Neuronal stem cell (in vitro differentiated cells): ENCODE results near the gene THSD4.

Experiments
- DNase-seq: peaks from one replicate; pipeline ENCODE4 v3.0.0-alpha.2; 2013; ENCODE audit warnings: low spot score
- H2AFZ ChIP-seq: one replicate; pipeline ENCODE4 v1.6.1; 2013; ENCODE audit warnings: mild to moderate bottlenecking, low read length, inconsistent platforms
- H2AK5ac ChIP-seq: 2 replicates; pipeline ENCODE4 v1.6.1; 2013; ENCODE audit warnings: low read depth, mild to moderate bottlenecking, inconsistent platforms, low read length, moderate library complexity, mixed read lengths
- H2BK120ac ChIP-seq: 2 replicates; pipeline ENCODE4 v1.6.1; 2013; ENCODE audit warnings: low read depth, mild to moderate bottlenecking, inconsistent platforms, low read length, moderate library complexity, mixed read lengths
- H2BK12ac ChIP-seq: one replicate; pipeline ENCODE4 v1.6.1; 2013; ENCODE audit warnings: low read length, inconsistent platforms
- H2BK15ac ChIP-seq: 2 replicates; pipeline ENCODE4 v1.6.1; 2013; ENCODE audit warnings: mild to moderate bottlenecking, low read length, inconsistent platforms, mixed read lengths
- H2BK5ac ChIP-seq: one replicate; pipeline ENCODE4 v1.6.1; 2013; ENCODE audit warnings: inconsistent platforms, mild to moderate bottlenecking, low read length, moderate library complexity
- H3K14ac ChIP-seq: one replicate; pipeline ENCODE4 v1.6.1; 2013; ENCODE audit warnings: low read length, inconsistent platforms
- H3K18ac ChIP-seq: 2 replicates; pipeline ENCODE4 v1.6.1; 2013; ENCODE audit warnings: low read length, inconsistent platforms
- H3K23ac ChIP-seq: 2 replicates; pipeline ENCODE4 v1.6.1; 2013; ENCODE audit warnings: low read depth, mild to moderate bottlenecking, mixed read lengths, low read length, inconsistent platforms; ENCODE audit not compliant: poor library complexity
- H3K27ac ChIP-seq: replicated peaks from 3 replicates; pipeline ENCODE4 v1.5.1; 2013; ENCODE audit warnings: low read length, inconsistent platforms
- H3K27me3 ChIP-seq, 3 experiments: 2 replicates each; pipeline ENCODE4 v1.6.1; 2013; ENCODE audit warnings: low read length in 3 of 3, mild to moderate bottlenecking in 2 of 3, inconsistent platforms in 1 of 3, low read depth in 1 of 3, mixed read lengths in 1 of 3, moderate library complexity in 1 of 3; ENCODE audit not compliant: control insufficient read depth in 3 of 3, insufficient read depth in 3 of 3
- H3K36me3 ChIP-seq, 2 donors: replicated peaks in 1 of 2; 2 replicates each; pipeline ENCODE4 v1.6.1; 2013; ENCODE audit warnings: low read length in 2 of 2; ENCODE audit not compliant: control insufficient read depth in 2 of 2, insufficient read depth in 2 of 2
- H3K4ac ChIP-seq: 2 replicates; pipeline ENCODE4 v1.6.1; 2013; ENCODE audit warnings: inconsistent platforms, mild to moderate bottlenecking, low read length, moderate library complexity
- H3K4me1 ChIP-seq, 2 donors: 1 replicate in 1 of 2; 2 replicates in 1 of 2; pipeline ENCODE4 v1.6.1; 2013; ENCODE audit warnings: low read length in 2 of 2, low read depth in 1 of 2; ENCODE audit not compliant: control insufficient read depth in 2 of 2, insufficient read depth in 1 of 2
- H3K4me2 ChIP-seq: one replicate; pipeline ENCODE4 v1.6.1; 2013; ENCODE audit warnings: mild to moderate bottlenecking, low read length, inconsistent platforms; ENCODE audit not compliant: insufficient read depth, poor library complexity, severe bottlenecking
- H3K4me3 ChIP-seq, 2 donors: 2 replicates each; pipeline ENCODE4 v1.5.1; 2013; ENCODE audit warnings: low read length in 2 of 2, mild to moderate bottlenecking in 2 of 2, inconsistent platforms in 1 of 2, moderate library complexity in 1 of 2
- H3K79me1 ChIP-seq: one replicate; pipeline ENCODE4 v1.6.1; 2013; ENCODE audit warnings: low read depth, mild to moderate bottlenecking, inconsistent platforms, low read length, moderate library complexity
- H3K9ac ChIP-seq: one replicate; pipeline ENCODE4 v1.6.1; 2013; ENCODE audit warnings: mild to moderate bottlenecking, low read depth, low read length, inconsistent platforms; ENCODE audit not compliant: poor library complexity
- H3K9me3 ChIP-seq, 2 donors: replicated peaks in 1 of 2; 2 replicates each; pipeline versions ENCODE3 to v1.6.1; 2013; ENCODE audit warnings: low read length in 2 of 2, mild to moderate bottlenecking in 2 of 2, inconsistent platforms in 1 of 2, low read depth in 1 of 2, mixed read lengths in 1 of 2, moderate library complexity in 1 of 2; ENCODE audit not compliant: control insufficient read depth in 2 of 2, insufficient read depth in 1 of 2
- H4K8ac ChIP-seq: one replicate; pipeline ENCODE4 v1.6.1; 2013; ENCODE audit warnings: low read depth, mild to moderate bottlenecking, inconsistent platforms, low read length, moderate library complexity
- H4K91ac ChIP-seq: one replicate; pipeline ENCODE4 v1.6.1; 2013; ENCODE audit warnings: low read length, low read depth, mild to moderate bottlenecking, inconsistent platforms; ENCODE audit not compliant: poor library complexity
- WGBS, 2 donors: extraction: QIAGEN DNeasy Blood & Tissue Kit; methylation state at CpG; one replicate each; pipeline ENCODE4 v1.1.7; 2013; ENCODE audit warnings: missing lambda C conversion rate in 2 of 2, mixed read lengths in 1 of 2; ENCODE audit not compliant: insufficient read length in 2 of 2, insufficient replicate concordance in 1 of 2; ENCODE audit errors: extremely low coverage in 2 of 2; 5-methylcytosine and 5-hydroxymethylcytosine counted together

THSD4 gene

GRCh38 chr15:71756599-71757352 lies 641.5 kb downstream of the THSD4 start:
- WGBS, 2 donors, result no CpG with 5 or more reads among the region's 8 CpGs
- Histone ChIP-seq H3K4me1 (no peaks in the 10 kb centered on the region), H3K14ac (no peak overlapping the region), H3K4ac (no peak overlapping the region), H4K91ac (no peak overlapping the region), H2BK12ac (no peak overlapping the region), H3K4me3 (no peak overlapping the region), H2BK5ac (no peak overlapping the region), H4K8ac (no peak overlapping the region), H3K9me3 (peaks cover 0 to 4% of the 10 kb centered on the region in 2 donors), H3K36me3 (no peaks in the 10 kb centered on the region), H3K9ac (no peak overlapping the region), H3K18ac (no peak overlapping the region), H3K27me3 (no peaks in the 10 kb centered on the region), H2BK15ac (no peak overlapping the region), H3K23ac (no peak overlapping the region), H2BK120ac (no peak overlapping the region), H3K27ac (no peak overlapping the region), H2AFZ (no peak overlapping the region), H3K4me2 (no peak overlapping the region), H2AK5ac (no peak overlapping the region), H3K79me1 (no peaks in the 10 kb centered on the region)
- no peak for DNase-seq

- no peak overlapping the region for H3K23ac ChIP-seq
- H3K14ac ChIP-seq, result peak overlapping the region; percentile 78
- H4K91ac ChIP-seq, result no peak overlapping the region
- H2BK12ac ChIP-seq, result no peak overlapping the region
- H3K4me3 ChIP-seq, result no peak overlapping the region
- H3K27ac ChIP-seq, result no peak overlapping the region
- H3K4me2 ChIP-seq, result no peak overlapping the region
- no peak overlapping the region for H2AFZ ChIP-seq
- H3K9ac ChIP-seq, result no peak overlapping the region
- H3K36me3 ChIP-seq, result no peaks in the 10 kb centered on the region
- no peak overlapping the region for H2BK120ac ChIP-seq
- peaks cover 0 to 5% of the 10 kb centered on the region in 2 donors for H3K9me3 ChIP-seq
- H3K79me1 ChIP-seq, result no peaks in the 10 kb centered on the region
- H3K4me1 ChIP-seq, result no peaks in the 10 kb centered on the region
- H3K18ac ChIP-seq, result peak overlapping the region; percentile 70
- H2BK5ac ChIP-seq, result no peak overlapping the region
- H2AK5ac ChIP-seq, result no peak overlapping the region
- H3K4ac ChIP-seq, result no peak overlapping the region
- H3K27me3 ChIP-seq, result no peaks in the 10 kb centered on the region
- WGBS, 2 donors, result no CpG with 5 or more reads among the region's 13 CpGs
- peak overlapping the region; percentile 69 for H2BK15ac ChIP-seq
- no peak for DNase-seq
- H4K8ac ChIP-seq, result no peak overlapping the region
These were observed 642.7 kb downstream of the THSD4 start for GRCh38 chr15:71757741-71758530.

GRCh38 chr15:71758711-71759110 lies 643.4 kb downstream of the THSD4 start:
- Histone ChIP-seq H3K4me3 (no peak overlapping the region), H4K91ac (no peak overlapping the region), H3K4me2 (no peak overlapping the region), H3K18ac (no peak overlapping the region), H3K27me3 (no peaks in the 10 kb centered on the region), H3K79me1 (no peaks in the 10 kb centered on the region), H2BK12ac (no peak overlapping the region), H2BK15ac (no peak overlapping the region), H3K9me3 (peaks cover 0 to 5% of the 10 kb centered on the region in 2 donors), H4K8ac (no peak overlapping the region), H2AFZ (no peak overlapping the region), H3K23ac (no peak overlapping the region), H2AK5ac (no peak overlapping the region), H3K4me1 (no peaks in the 10 kb centered on the region), H2BK120ac (no peak overlapping the region), H3K27ac (no peak overlapping the region), H2BK5ac (no peak overlapping the region), H3K14ac (no peak overlapping the region), H3K9ac (no peak overlapping the region), H3K36me3 (no peaks in the 10 kb centered on the region), H3K4ac (no peak overlapping the region)
- DNase-seq, result no peak
- no CpG with 5 or more reads among the region's 2 CpGs for WGBS, 2 donors

GRCh38 chr15:71760852-71761251 lies 645.6 kb downstream of the THSD4 start:
- Histone ChIP-seq H4K91ac (no peak overlapping the region), H3K9ac (no peak overlapping the region), H4K8ac (no peak overlapping the region), H3K4me2 (no peak overlapping the region), H2BK12ac (no peak overlapping the region), H2BK5ac (no peak overlapping the region), H3K79me1 (no peaks in the 10 kb centered on the region), H3K4me1 (no peaks in the 10 kb centered on the region), H3K27me3 (no peaks in the 10 kb centered on the region), H3K23ac (no peak overlapping the region), H3K27ac (no peak overlapping the region), H2AK5ac (no peak overlapping the region), H3K36me3 (no peaks in the 10 kb centered on the region), H3K18ac (no peak overlapping the region), H3K9me3 (peaks cover 0 to 2% of the 10 kb centered on the region in 2 donors), H2BK15ac (no peak overlapping the region), H2BK120ac (no peak overlapping the region), H3K4me3 (no peak overlapping the region), H2AFZ (no peak overlapping the region), H3K14ac (no peak overlapping the region), H3K4ac (no peak overlapping the region)
- no CpG with 5 or more reads among the region's 1 CpG for WGBS, 2 donors
- no peak for DNase-seq
